Activated T-helper 9 cell treated with anti-CD3 and anti-CD28 coated beads, Interleukin-2, amount 50 U/mL, for 16 hours (primary cell): Measurements from ENCODE around the gene GSTM3.
A peak's percentile ranks its signal among the peaks of the same experiment; 100 is the strongest.
"Not testable (repeated sequence)": the region's sequence is repeated elsewhere in the genome, so short reads cannot be mapped to it uniquely, and the experiment has no call there.

Experiments used
- DNase-seq: peaks from one replicate; pipeline ENCODE4 v3.0.0-alpha.2; 2020; ENCODE audit warnings: low read depth

Gene GSTM3

DNA sequence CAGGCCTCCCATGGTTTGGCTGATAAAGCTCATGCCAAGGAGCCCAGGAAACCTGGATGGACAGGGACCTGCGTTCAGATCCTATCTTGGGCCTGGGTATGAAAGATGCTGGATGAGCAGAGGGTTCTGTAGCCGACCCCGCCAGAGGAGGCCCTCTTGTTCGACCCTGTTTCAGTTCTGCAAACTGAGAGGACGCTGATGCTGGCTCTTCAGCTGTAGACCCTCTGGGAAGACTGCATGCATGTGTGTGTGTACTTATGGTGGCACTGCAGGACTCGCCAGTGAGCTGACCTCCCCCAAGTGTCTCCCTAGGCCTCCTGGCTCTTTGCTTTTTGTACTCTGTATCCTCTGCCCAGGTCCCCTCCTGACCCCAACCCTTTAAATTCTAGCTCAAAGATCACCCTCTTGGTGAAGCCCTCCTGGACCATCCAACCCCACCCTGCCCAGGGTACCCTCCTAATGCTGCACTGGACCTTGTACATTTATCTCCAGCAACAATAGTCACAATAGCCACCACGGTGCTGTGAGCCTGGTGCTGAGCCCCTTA lies 21.3 kb upstream of the GSTM3 start:
- DNase-seq, result no peak

DNA sequence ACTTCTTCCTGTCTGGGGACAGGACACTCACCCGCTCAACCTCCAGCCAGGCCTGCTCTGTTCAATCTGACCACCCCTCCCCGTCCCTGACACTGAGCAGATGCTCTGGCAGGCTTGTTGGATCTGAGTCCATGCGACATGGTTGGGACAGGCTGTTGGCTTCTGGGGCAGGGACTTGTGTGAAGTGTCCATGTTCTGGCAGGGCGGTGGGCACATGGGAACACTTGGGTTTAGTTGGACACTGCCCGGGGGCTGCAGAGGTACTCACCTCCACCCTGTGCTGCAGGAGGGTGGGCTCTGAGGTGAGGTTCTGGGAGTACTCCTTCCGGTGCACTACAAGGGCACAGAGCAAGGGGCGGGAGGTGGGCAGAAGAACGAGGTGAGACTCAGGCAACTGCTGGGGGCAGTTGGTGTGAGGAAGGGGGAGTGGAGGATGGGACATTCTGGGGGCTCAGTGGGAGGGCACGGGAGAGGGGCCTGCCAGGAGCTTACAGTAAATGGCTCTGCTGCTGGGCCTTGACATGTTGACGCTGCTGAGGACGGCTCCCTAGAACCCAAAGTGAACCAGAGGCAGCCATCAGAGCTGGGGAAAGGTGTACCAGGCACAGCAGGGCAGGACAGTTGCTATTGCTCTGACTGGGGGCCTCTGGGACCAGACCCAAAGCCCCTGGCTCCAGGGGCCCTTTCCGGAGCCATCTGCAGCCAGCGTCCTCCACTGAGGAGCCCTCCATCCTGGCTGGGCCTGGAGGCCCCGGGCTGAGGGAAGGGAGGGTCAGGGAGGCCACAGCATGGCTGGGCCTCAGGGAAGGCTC lies 20.6 kb upstream of the GSTM3 start:
- DNase-seq, result no peak

DNA sequence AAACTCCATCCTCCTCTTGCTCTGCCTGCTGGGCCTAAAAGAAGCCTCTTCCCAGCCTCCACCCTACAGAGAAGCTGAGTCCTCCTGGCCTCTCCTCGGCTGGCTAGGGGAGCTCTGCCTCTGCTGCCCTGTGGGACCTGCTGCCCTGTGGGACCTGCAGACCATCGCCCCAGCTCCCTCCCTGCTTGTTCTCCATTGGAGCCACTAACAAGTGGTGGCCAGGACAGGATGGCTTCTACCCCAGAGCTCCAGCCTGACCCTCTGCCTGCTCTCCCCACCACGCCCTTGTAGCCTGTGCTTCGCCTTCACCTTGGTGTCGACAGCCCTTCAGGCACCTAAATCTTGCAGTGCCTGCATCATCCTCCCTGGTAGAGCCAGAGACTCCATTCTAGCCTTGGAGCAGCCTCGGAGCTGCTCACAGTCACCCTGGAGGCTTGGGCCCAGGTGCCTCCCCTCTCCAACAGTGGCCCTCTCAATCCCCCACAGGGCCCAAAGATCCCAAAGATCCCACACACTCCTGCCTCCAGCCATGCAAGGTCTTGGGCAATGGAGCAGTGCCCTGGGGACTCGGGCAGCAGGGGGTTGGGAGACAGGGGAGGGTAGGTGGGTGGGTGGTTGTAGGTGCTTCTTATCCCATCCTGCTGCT lies 19.9 kb upstream of the GSTM3 start:
- DNase-seq, result no peak

DNA sequence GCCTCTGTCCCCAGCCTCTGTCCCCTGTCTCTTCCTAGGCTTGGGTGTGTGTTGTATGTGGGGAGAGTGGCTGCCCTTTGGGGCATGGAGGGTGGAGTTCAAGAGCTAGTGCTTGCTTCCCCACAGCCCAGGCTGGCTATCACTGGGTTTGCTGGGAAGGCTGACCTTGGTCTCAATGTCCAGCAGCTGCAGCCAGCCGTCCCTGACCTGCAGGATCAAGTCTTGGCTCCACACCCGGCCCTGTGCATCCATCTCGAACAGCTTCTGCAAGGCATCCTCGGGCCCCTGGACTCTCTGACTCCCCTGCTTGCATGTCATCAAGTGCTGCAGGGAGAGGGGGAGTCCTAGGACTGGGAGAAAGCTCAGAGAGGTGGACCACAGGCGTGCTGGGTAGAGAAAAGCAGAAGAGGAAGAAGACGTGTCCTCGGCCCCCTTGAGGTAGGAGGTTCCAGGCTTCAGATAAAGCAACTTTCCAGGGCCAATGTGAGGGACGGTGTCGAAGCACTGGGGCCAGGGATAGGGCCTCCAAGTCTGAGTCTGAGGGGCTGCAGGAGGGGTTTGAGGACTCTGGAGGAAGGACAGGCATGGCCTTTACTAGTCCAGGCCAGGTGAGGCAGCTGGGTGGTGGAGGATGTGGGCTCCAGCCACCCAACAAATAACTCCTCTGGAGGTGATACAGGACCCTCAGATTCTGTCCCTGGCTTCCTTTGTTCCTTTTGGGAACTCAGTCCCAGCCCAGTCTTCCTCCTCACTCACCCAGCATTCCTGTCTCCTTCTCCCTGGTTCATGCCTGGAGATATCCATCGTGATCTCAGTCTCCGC lies 18.9 kb upstream of the GSTM3 start:
- no peak for DNase-seq

DNA sequence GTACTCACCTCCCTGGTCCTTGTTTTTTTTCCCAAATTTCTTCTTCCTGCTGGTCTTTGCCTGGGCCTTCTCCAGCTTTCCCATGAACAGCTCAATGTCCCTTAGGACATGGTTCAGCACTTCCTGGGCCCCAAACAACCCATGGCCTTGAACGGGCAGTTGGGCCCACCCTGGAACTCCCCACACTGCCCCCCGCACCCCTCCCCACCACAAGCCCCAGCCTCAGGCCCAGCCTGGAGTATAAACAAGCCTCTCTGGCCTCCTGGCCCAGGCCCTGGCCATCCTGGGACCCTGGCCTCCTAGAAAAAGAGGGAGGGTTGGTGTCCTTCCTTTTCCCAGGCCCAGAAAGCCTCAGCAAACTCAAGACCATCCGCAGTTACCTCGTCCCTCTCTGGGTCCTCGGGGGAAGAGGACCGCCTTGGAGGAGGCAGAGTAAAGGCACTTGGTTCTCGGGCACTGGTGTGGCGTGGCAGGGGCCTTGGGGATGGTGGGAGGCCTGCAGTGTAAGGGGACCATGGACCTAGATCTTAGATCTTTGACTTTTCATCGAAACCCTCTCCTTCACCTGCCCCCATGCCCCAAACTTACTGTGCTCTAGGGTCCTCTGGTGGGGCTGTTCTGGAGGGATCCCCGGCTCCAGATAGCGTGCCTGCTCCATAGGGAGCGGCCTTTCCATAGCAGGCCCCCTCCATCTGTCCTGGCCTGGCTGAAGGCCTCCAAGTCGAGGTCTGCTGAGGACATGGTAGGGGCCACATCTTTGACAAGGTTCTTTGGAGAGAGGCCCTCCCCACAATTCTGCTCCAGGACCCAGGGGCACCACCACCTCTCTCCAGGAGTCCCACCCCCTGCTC lies 17.3 kb upstream of the GSTM3 start:
- DNase-seq, result no peak

DNA sequence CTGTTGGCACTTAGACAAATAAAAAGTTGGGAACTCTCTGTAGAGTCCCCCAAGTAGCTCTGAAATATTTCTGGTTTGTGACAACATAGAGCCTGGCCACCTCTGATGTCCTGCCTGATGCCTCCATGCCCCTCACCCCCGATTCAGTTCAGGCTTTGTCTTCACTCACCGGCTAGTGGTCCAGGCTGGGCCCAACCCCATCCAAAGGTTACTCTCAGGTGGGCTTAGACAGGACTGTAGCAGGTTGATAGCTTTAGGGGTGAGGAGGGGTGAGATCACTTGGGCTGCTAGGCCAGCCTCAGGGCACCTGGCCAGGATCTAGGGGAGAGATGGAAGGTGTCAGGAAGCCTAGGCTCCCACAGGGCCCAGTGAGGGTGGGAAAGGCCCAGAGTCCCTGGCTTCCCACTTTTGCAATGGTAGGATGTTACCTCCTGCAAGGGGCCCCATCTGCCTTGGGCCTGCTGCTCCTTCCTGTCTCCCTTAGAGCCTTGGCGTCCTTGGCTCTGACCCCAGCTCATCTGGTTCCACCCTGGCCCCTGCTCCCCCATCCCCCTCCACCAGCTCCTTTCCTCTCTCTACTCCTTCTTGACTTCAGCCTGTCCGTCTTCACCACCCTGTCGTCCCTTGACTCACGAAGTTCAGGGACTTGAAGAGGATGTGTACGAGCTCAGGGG lies 16.1 kb upstream of the GSTM3 start:
- DNase-seq, result no peak

DNA sequence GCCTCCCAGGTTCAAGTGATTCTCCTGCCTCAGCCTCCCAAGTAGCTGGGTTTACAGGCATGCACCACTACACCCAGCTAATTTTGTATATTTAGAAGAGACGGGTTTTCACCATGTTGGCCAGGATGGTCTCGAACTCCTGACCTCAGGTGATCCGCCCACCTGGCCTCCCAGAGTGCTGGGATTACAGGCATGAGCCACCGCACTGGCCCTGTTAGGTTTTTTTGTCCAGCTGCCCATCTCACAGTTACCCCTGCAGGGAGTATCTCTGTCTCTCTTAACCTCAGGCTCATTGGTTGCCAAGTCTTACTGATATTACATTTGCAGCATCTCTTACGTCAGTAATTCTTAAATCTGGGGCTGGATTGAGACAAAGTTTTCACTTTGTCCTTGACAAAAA lies 15.5 kb upstream of the GSTM3 start:
- DNase-seq, result not testable (repeated sequence)

DNA sequence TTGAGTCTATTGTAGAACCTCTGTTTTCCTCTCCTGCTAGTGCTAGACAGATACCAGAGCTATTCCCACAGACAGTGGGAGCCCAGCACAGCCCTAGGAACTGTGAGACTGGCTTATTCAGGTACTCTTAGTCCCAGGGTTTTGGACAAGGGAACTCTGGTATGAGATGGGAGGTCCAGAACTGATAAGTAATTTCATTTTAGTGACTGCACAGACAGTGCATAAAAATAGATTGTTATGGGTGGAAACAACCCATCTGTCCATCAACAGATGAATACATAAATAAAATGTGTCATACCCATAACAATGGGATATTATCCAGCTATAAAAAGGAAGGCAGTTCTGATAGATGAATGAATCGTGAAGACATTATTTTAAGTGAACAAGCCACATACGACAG lies 13.9 kb upstream of the GSTM3 start:
- DNase-seq, result no peak

DNA sequence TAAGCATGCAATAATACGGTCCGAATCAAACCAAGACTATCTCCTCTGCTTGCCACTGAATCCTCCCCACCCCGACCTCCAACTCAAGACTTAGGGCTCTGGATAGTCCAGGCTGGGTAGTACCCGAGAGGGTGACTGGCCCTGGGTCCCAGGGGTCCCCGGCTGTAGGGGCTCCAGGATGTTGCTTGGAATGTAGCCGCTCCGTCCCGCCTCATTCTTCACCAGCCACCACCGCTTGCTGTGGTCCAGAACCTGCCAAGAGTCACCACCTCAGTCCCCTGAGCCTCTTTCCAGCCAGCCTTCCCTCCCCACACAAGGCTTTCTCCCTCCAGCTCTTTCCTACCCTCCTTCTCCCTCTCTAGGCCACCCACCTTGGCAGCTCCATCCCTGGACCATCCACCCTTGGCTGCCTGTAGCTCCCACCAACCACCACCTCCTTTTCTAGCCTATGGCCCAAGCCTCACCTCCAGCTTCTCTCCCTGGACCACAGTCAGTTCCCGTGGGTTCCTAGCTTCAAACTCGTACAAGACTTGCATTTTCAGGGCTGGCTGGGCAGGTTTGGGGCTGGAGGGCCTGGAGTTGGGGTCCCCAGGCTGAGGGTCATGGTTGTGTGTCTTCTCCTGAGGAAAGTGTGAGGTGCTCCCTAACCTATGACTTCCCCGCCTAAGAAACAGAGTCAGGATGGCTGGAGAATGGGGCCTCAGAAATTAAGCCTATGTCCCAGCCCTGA lies 10.9 kb upstream of the GSTM3 start:
- no peak for DNase-seq

DNA sequence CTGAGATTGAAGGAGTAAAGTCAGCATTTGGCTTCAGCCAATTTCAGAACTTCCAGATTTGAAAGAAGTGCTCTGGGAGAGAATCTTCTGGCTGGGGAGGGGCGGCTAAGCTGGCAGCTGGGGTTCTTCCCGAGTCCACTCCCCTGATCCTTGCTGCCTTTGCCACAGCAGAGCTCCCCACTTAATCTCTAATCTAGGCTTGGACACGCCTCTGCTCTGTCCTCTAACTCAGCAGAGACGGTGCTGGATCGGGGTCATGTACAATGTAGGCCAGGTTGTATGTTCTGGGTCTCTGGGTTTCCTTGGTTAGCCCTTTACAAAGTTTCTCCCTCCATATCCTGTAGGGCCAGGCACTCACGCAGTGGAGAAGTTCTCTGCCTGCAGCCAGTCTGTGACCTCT lies 10.1 kb upstream of the GSTM3 start:
- no peak for DNase-seq

DNA sequence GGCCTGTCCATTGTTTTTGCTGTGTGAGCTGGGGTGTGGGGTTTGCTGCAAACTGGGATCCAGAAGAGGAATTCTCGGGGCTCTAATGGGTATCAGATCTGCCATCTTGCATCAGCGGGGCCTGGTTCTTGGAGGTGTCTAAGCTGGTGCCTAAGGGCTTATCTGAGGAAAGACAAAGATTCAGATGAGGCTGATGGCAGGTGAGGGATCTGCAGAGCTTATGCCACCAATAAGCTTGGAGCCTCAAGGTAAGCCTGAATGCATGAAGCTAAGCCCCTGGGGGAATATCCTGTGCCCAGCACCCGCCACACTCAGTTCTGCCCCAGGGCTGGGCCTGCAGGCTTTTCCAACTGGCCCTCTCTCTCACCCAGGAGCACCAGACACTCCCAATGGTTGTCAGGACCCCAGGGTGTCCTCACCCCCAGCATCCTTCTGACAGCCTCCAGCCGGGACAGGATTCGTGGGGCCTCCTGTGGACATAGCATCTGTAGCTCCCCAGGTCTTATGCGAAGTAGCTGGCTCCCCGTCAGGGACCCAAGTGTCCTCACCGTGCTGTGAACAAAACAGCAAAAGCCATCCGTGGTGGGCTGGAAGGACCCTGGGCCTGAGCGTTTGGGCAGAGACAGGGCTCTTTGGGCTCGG lies 9.5 kb upstream of the GSTM3 start:
- DNase-seq, result no peak

DNA sequence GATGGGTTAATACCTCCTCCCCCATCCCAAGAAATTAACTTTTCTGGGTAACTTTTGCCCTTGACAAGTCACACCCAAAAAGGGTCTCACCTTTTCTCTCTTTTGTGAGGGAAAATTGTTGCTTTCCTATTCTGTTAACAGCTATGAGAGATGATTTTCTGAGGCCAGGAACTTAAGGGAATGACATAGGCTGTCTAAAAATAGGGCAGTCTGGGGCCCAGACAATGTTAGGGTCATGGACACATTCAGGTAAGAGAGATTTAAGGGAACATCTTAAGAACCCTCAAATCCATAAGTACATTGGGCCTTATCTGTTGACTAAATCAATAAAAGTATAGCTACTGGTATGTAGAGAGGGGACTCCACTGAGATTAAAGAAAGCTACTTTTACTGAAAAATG lies 8.4 kb upstream of the GSTM3 start:
- DNase-seq, result no peak

DNA sequence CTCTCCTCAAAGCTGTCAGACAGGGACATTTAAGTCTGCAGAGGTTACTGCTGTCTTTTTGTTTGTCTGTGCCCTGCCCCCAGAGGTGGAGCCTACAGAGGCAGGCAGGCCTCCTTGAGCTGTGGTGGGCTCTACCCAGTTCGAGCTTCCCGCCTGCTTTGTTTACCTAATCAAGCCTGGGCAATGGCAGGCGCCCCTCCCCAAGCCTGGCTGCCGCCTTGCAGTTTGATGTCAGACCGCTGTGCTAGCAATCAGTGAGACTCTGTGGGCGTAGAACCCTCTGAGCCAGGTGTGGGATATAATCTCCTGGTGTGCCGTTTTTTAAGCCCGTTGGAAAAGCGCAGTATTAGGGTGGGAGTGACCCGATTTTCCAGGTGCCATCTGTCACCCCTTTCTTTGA lies 7.5 kb upstream of the GSTM3 start:
- not testable (repeated sequence) for DNase-seq

DNA sequence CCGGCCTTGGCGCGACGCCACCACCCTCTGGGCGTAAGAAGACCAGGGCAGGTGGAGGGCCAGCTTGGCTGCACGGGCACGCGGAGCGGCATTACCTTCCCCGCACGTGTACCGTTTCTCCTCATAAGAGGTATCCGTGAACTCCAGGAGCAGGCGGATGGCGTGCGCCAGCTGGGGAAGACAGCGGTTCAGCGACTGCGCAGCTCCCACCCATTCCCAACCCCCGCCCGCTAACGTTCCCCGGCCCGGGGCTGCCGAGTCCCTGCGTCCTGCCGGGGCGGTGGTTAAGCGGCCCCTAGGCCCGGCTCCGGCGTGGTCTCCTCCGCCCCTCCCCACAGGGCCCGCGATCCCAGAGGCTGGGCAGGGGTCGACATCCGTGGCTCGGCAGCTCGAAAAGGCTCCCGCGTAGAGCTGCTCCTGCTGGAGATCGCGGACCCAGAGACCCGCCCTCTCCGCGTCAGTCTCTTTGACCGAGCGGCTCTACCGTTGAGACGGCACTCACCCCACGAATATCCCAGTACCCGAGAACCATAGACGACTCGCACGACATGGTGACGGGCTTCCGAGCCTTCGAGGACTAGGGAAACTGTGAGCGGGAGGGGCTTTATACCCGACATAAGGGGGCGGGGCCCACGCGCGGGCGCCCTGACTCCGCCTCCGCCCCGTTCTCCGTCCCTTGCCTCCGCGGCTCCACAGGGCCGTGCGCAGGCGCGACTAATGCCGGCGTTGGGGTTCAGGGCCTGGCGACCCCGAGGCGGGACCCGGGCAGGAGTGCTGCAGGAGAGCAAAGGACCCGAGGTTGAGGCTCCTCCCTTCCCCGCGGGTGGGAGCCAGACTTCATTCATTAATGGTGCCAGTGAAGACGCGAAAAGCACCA lies 862 bp downstream of the GSTM3 start:
- peak; percentile 77 for DNase-seq

DNA sequence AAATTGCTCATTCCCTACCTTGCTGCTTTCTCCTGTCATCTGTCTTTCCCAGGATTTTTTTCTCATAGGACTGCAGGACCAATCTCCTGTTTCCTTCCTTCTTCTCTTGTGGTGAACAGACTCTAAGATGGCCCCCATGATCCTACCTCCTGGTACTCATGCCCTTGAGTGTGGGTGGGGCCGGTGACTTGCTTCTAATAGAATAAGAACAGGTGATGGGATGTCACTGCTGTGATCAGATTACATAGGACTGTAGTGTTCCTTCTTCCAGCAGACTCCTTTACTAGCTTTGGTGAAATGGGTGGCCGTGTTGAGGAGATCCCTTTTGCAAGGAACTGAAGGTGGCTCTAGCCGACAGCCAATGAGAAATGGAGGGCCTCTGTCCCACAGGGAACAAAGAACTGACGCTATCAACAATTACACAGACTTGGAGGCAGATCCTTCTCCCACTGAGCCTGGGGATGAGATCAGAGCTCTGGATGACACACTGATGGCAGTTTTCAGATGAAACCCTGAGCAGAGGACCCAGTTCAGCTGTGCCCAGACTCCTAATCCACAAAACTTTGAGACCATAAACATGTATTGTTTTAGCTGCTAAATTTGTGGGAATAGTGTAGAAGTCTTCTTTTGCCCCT lies 7.5 kb downstream of the GSTM3 start:
- DNase-seq, result no peak

DNA sequence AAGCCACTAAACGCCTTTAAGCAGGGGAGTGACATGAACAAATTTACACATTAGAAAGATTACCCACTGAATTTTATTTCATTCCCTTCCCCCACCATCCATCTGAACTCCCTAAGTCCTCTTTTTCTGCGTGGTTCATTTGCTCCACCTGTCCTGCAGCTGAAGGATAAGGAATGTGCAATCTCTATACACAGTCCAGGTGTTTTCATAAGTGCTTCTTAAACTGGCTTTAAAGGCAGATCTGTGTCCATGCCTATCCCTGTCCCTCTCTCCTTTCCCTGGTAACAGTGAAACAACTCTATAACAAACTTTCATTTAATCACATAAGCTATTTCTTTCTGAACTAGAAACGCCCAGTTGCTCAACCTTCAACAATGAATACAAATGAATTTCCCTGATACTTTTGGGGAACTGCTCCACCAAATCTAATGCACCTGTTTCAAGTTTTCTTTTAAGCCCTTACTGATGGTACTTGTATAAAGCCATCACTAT lies 8.4 kb downstream of the GSTM3 start:
- DNase-seq, result no peak

DNA sequence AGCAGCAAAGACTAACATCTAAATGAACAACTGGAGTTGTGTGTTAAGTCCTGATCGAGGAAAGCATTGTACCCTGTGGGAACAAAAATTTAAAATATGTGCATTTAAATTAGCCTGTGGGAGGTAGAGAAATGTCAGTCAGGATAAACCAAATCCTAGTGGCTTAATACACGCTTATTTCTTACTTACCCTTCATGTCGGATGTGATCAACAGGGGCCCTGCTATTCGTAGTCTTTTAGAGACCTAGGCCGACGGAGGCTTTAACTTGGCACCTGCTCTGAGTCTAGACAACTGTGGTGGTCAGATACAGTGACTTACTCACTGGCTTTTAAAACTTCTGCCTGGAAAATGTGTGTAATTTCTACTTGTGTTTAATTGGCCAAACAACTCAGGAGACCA lies 10.2 kb downstream of the GSTM3 start:
- DNase-seq, result no peak

DNA sequence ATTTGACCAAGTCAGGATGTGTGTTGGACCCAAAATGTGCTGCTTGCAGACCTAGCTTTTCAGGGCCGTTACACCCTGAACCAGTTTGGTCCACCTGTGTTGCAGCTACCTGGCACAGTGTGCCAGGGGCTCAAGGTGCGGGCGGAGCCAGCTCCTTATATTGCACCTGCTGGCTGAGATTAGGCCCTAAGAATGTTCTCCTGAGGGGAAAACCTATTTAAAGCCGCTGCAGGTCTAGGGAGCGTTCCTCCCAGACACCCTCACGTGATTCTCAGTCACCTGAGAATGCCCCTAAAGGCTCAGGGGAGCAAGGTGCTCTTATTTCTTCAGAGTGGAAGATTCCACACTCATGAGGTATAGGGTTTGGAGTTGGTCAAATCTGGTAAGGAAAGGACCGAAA lies 12.0 kb downstream of the GSTM3 start:
- no peak for DNase-seq
